Gastroesophageal sphincter (tissue), 3 donors: ENCODE results near the gene AUTS2.

Experiments used
- CTCF ChIP-seq, 4 experiments: fragments of 200-600 bp in 2 of 4; fragments of 450-650 bp in 2 of 4; sonication (generic) in 1 of 4; IDR thresholded peaks; one replicate each; pipeline ENCODE4 v1.5.1; 2017 to 2019; ENCODE audit warnings: antibody characterized with exemption in 4 of 4, mild to moderate bottlenecking in 2 of 4, moderate library complexity in 2 of 4
- POLR2A ChIP-seq, 2 donors: fragments of 450-650 bp; IDR thresholded peaks; one replicate each; pipeline ENCODE4 v1.6.1; 2017; ENCODE audit warnings: antibody characterized with exemption in 2 of 2, mild to moderate bottlenecking in 2 of 2, moderate library complexity in 1 of 2
- POLR2AphosphoS5 ChIP-seq: sonication (generic); formaldehyde crosslinking; IDR thresholded peaks from one replicate; pipeline ENCODE4 v1.6.1; 2017; ENCODE audit warnings: antibody characterized with exemption

GRCh38 chr7:70616211-70616610 is 1017.9 kb downstream of the AUTS2 start:
- no peak for TF ChIP-seq CTCF (IDR thresholded peaks at IDR 0.05)
- TF ChIP-seq POLR2A (IDR thresholded peaks at IDR 0.05), result no peak
- TF ChIP-seq POLR2AphosphoS5, result no peak
